Measurements from ENCODE around the gene SSTR1.

Gene SSTR1

GRCh38 chr14:38238332-38238731, 30.6 kb downstream of the SSTR1 start:
- no peak for DNase-seq (ENCODE audit: low read depth)

GRCh38 chr14:38238878-38239277, 31.2 kb downstream of the SSTR1 start:
- no peak for DNase-seq (ENCODE audit: low read depth)

GRCh38 chr14:38243696-38244240, 36.1 kb downstream of the SSTR1 start:
- no peak for DNase-seq (ENCODE audit: low read depth)

- no peak for DNase-seq (ENCODE audit: low read depth)
Measured at GRCh38 chr14:38248321-38249028, 40.8 kb downstream of the SSTR1 start.

DNA sequence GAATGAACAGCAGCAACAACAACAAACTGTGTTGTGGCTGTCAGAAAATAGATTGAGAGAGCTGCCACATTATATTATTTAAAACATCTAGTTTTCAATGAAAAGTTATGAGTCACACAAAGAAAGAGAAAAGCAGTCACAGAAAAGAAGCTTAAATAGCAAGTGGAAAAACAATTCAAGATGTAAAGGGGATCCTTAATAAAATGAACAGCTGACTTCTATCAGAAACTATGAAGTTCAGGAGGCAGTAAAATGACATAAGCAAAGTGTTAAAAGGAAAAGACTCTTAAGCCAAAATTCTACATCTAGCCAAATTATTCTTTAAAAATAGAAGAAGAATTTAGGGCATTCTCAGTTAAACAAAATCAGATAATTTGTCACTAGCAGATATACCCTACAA, 42.6 kb downstream of the SSTR1 start:
- DNase-seq (ENCODE audit: low read depth), result no peak

- DNase-seq (ENCODE audit: low read depth), result no peak
Measured at GRCh38 chr14:38252066-38252710, 44.5 kb downstream of the SSTR1 start.

GRCh38 chr14:38253676-38254075, 46.0 kb downstream of the SSTR1 start:
- DNase-seq (ENCODE audit: low read depth), result no peak

DNA sequence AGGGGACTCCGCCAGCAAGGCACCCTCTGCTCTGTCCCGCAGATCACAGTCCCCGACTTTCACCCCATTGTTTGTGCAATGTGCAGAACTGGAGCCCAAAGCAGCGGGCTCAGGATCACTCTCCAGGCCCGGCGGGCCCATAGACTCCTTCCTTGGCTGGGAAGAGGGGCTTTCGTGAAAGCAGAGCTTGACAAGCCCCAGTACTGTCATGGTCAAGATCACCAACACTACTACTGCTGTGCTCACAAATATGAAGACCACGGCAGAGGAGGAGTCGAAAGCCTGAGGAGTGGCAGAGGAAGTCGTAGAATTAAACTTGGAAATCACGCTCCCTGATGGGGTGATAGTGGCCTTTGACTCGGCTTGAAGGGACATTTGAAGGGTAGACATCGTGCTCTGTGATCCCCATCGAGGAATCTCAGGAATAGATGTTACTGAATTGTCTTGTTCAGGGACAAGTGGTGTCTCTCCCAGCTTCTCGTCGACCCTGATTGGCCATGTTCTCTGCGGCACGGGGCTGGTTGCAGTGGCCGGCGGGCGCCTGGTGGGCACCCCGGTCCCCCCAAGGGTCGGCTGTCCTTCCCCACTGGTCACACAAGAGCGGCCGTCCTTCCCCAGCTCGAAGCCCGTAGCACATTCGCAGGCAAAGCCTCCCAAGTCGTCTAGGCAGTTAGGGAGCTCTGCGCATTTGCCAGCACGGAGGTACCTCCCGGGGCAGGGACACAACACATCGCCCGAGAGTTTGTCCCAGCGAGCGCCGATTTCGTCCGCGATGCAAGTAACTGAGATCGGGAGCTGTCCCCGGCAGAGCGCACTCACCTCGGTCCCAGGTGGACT, 47.1 kb downstream of the SSTR1 start:
- no peak for DNase-seq (ENCODE audit: low read depth)

DNA sequence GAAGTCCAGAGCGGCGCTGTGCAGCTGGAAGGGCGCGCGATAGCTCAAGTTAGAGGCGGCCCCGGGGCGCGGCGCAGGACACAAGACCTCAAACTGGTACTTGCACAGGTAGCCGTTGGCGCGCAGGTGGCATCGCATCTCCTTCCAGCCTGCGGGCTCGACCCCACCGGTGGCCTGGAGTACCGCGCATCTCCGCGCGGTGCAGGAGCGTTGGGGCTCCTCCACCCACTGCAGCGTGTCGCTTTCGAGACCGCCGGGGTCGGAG, 47.6 kb downstream of the SSTR1 start:
- no peak for DNase-seq (ENCODE audit: low read depth)

- no peak for DNase-seq (ENCODE audit: low read depth)
Measured at GRCh38 chr14:38255673-38256532, 48.2 kb downstream of the SSTR1 start, which contains the start of gene CLEC14A. CLEC14A (minus strand) TSS chr14:38256093; CDS start chr14:38256022, 71 bp downstream.

DNA sequence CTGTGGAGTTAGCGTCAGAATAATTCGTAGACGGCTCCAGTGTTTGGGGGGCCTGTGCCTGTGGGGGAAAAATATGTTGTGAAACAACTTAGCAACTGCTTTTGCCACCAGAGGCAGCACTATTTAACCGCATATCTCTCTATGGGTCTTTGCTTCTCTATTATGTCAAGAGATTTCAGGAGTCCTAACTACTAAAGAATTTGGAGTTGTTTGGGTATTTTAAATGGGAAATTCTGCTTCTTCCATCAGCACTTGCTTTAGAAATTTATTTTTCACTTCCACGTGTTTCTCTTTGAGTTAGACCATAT, 48.8 kb downstream of the SSTR1 start:
- DNase-seq (ENCODE audit: low read depth), result no peak

- DNase-seq (ENCODE audit: low read depth), result no peak
Measured at GRCh38 chr14:38257507-38257906, 49.8 kb downstream of the SSTR1 start.

DNA sequence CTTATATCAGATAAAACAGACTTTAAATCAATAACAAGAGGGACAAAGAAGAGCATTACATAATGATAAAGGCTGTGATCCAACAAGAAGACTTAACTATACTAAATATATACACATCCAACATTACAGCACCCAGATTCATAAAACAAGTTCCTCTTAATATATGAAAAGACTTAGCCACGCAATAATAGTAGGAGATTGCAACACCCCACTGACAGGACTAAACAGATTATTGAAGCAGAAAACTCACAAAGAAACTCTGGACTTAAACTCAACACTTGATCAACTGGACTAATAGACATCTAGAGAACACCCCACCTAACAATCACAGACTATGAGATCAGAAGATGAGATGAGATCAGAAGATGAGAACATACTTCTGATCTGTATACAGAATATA, 53.9 kb downstream of the SSTR1 start:
- no peak for DNase-seq (ENCODE audit: low read depth)
